GM10266 (cell line): Measurements from ENCODE around the gene SLC30A3.

Experiments used
- DNase-seq: peaks from one replicate; pipeline ENCODE4 v3.0.0; 2012; ENCODE audit errors: extremely low spot score
- TF ChIP-seq, protein P1 (sequence below): IDR thresholded peaks from 2 replicates; pipeline ENCODE4 v1.5.1; 2012; ENCODE audit warnings: mild to moderate bottlenecking, low read depth; ENCODE audit not compliant: control insufficient read depth, insufficient read depth; ENCODE audit errors: missing control alignments

Gene SLC30A3

DNA sequence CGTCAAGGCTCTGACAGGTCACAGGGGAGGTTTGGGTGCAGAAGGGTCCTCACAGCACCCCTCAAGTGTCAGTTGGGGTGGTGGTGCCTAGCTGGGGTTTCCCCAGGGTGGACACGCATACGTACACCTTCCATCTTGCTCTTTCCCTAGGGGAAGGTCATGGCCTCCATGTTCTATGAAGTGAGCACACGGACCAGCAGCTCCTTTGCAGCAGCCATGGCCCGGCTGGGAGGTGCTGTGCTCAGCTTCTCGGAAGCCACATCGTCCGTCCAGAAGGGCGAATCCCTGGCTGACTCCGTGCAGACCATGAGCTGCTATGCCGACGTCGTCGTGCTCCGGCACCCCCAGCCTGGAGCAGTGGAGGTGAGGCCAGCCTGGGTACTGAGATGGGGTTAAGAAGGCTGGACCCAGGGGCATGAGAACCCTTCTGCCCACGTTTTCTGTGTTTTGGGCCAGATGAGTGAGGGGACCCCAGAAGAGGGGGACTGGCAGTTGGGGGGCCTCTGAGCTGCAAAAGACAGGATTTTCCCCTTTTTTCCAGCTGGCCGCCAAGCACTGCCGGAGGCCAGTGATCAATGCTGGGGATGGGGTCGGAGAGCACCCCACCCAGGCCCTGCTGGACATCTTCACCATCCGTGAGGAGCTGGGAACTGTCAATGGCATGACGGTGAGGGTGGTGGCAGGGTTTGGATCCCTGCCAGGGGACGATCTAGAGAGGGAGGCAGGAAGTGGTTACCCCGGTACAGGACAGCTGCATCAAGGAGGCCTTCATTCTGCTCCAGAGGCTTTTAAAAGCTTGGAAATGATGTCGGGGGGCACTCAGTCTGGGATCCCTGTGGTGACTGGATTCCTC, 20.9 kb downstream of the SLC30A3 start:
- no peak for DNase-seq

GRCh38 chr2:27240406-27240805, 22.4 kb downstream of the SLC30A3 start:
- no peak for DNase-seq
- TF ChIP-seq, protein P1, sequence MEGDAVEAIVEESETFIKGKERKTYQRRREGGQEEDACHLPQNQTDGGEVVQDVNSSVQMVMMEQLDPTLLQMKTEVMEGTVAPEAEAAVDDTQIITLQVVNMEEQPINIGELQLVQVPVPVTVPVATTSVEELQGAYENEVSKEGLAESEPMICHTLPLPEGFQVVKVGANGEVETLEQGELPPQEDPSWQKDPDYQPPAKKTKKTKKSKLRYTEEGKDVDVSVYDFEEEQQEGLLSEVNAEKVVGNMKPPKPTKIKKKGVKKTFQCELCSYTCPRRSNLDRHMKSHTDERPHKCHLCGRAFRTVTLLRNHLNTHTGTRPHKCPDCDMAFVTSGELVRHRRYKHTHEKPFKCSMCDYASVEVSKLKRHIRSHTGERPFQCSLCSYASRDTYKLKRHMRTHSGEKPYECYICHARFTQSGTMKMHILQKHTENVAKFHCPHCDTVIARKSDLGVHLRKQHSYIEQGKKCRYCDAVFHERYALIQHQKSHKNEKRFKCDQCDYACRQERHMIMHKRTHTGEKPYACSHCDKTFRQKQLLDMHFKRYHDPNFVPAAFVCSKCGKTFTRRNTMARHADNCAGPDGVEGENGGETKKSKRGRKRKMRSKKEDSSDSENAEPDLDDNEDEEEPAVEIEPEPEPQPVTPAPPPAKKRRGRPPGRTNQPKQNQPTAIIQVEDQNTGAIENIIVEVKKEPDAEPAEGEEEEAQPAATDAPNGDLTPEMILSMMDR = no peak

More for the DNA sequence above, 20.9 kb downstream of the SLC30A3 start:
- TF ChIP-seq, protein P1 = no peak

DNA sequence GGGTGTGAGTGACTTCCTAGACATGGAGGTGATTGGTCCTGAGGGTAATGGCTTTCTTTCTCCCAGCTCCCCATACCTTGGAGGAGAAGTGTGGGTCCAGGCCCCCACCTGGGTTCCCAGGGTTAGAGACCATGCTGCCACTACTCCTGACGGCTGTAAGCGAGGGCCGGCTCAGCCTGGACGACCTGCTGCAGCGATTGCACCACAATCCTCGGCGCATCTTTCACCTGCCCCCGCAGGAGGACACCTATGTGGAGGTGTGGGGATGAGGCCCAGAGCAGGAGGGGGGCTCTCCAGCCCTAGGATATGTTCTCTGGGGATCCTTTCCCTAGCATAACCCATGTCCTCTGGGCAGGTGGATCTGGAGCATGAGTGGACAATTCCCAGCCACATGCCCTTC, 23.9 kb downstream of the SLC30A3 start:
- TF ChIP-seq, protein P1 = no peak
- no peak for DNase-seq

GRCh38 chr2:27237341-27237945, 25.4 kb downstream of the SLC30A3 start:
- TF ChIP-seq, protein P1 = no peak
- no peak for DNase-seq

DNA sequence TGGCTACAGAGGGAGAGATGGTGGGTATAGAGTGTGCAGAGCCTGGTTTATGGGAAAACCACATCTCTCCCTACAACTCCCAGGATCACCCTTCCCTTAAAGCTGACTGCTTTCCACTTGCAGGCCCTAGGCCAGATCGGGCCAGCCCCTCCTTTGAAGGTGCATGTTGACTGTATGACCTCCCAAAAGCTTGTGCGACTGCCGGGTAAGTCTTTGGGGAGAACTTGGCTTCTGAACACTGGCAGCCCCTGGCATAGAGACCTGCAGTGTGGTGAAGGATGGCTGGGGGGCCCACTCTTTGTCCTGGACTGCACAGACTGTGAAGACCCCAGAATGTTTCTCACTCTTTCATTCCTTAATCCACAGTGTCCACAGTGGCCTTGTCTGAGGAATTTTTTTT, 26.2 kb downstream of the SLC30A3 start:
- no peak for DNase-seq
- TF ChIP-seq, protein P1 = no peak

DNA sequence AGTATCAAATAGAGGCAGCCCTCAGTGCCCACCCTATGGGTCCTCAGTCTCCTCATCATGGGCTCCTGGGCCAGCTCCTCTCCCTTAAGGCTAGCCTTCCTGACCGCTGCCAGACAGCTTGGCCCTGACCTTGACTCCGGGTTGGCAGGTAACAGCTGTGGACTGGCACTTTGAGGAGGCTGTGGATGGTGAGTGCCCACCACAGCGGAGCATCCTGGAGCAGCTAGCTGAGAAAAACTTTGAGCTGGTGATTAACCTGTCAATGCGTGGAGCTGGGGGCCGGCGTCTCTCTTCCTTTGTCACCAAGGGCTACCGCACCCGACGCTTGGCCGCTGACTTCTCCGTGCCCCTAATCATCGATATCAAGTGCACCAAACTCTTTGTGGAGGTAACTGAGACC, 26.7 kb downstream of the SLC30A3 start:
- DNase-seq = no peak
- TF ChIP-seq, protein P1 = no peak

- TF ChIP-seq, protein P1 = no peak
- DNase-seq = no peak
Measured at GRCh38 chr2:27233341-27233740, 29.5 kb downstream of the SLC30A3 start.
